ENCODE results near the gene TSC1. TPM values are rescaled to one million over a fixed set of nuclear protein-coding genes. Genes with fewer than 3 reads are reported as not detected.

Gene TSC1
- total RNA-seq, 2 donors from 2014 or later = 27.7 to 82.2 TPM

DNA sequence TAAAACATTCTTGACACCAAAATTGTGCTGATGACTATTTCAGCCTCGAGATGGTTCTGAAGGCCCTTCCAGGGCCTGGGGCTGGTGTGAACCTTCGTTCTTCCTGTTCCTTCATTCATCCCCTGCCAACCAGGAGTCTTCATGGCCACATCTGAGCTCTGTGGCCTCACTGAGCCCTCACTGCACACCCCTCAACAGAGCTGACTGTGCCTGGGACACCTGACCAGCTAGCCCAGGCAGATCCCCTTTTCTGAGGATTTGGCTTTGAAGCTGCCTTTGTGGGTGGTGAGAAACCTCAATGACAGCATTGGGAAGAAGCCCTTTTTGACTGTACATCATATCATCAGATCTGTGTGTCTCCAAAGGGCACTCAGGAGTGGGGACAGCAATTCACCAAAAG lies 80.1 kb downstream of the TSC1 start:
- Histone ChIP-seq H3K9me3 (no peaks in the 10 kb centered on the region), H3K4me1 (replicated peaks) (peaks cover 6% of the 10 kb centered on the region), H3K4me3 (no peak overlapping the region), H3K27me3 (replicated peaks; ENCODE audit: insufficient read depth) (no peaks in the 10 kb centered on the region), H3K36me3 (no peaks in the 10 kb centered on the region), H3K27ac (no peak overlapping the region)
- DNase-seq (ENCODE audit: low spot score) = no peak
- 79% methylated on average over 2 of the region's 2 CpGs for WGBS
- no peak for TF ChIP-seq POLR2AphosphoS5 (IDR thresholded peaks at IDR 0.05)
- TF ChIP-seq, protein P1, sequence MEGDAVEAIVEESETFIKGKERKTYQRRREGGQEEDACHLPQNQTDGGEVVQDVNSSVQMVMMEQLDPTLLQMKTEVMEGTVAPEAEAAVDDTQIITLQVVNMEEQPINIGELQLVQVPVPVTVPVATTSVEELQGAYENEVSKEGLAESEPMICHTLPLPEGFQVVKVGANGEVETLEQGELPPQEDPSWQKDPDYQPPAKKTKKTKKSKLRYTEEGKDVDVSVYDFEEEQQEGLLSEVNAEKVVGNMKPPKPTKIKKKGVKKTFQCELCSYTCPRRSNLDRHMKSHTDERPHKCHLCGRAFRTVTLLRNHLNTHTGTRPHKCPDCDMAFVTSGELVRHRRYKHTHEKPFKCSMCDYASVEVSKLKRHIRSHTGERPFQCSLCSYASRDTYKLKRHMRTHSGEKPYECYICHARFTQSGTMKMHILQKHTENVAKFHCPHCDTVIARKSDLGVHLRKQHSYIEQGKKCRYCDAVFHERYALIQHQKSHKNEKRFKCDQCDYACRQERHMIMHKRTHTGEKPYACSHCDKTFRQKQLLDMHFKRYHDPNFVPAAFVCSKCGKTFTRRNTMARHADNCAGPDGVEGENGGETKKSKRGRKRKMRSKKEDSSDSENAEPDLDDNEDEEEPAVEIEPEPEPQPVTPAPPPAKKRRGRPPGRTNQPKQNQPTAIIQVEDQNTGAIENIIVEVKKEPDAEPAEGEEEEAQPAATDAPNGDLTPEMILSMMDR (IDR thresholded peaks at IDR 0.05) = no peak
- TF ChIP-seq POLR2A (IDR thresholded peaks at IDR 0.05) = no peak
- intact Hi-C loops (cut with DNase I) = no loop called here

DNA sequence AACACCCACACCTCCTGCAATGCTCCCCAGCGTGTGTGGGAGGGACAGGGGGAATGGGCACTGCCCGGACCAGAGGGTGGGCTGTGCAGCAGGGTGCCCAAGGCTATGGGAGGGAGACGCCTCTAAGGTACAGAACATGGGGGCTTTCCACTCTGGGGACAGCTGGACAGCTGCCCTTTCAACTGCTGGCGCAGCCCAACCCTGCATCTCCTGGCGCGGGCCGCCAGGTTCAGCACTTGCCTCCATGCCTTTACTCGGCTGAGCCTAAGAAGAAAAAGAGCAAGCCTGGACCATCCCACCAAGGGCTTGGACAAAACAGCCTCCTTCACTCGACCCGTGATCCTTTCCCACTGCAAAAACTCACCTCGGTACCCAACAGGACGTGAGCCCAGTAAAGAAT lies 81.3 kb downstream of the TSC1 start:
- H3K4me3 ChIP-seq = no peak overlapping the region
- no peak for DNase-seq (ENCODE audit: low spot score)
- intact Hi-C loops (cut with DNase I) = no loop called here
- no peaks in the 10 kb centered on the region for H3K9me3 ChIP-seq
- peaks cover 6% of the 10 kb centered on the region for H3K4me1 ChIP-seq (replicated peaks)
- TF ChIP-seq POLR2AphosphoS5 (IDR thresholded peaks at IDR 0.05) = no peak
- TF ChIP-seq, protein P1 (IDR thresholded peaks at IDR 0.05) = no peak
- no peak for TF ChIP-seq POLR2A (IDR thresholded peaks at IDR 0.05)
- no peaks in the 10 kb centered on the region for H3K27me3 ChIP-seq (replicated peaks; ENCODE audit: insufficient read depth)
- no peaks in the 10 kb centered on the region for H3K36me3 ChIP-seq
- H3K27ac ChIP-seq = no peak overlapping the region
- WGBS = 87% methylated on average over 12 of the region's 12 CpGs

DNA sequence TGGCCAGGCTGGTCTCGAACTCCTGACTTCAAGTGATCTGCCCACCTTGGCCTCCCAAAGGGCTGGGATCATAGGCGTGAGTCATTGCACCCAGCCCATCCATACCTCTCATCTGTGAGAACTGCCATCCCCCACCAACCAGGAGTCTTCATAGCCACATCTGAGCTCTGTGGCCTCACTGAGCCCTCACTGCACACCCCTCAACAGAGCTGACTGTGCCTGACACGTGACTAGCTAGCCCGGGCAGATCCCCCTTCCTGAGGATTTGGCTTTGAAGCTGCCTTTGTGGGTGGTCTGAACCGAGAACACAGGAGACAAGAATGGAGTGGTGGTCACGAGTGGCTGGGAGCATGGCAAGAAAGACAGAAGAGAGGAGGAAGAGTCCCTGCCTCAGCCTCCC lies 81.9 kb downstream of the TSC1 start:
- 71% methylated on average over 6 of the region's 6 CpGs for WGBS
- intact Hi-C loops (cut with DNase I) = no loop called here

DNA sequence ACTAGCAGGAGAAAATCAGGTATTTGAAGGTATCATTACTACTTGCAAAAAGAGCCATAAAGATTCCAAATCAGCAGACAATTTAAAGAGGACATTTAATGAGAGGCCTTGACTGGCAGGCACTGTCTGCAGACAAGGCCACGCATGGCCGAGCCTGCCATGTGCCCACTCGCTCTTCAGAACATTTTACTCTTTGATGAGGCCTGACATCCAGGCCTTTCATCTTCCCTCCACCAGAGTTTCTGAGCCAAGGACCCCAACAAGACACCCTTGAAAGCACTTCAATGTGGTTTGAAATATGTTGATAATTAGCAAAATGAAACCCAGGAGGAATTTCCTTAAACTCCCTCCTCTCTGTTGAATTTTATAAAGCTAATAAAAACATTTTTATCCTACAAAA lies 82.8 kb downstream of the TSC1 start:
- intact Hi-C loops (cut with DNase I) = no loop called here
- 87% methylated on average over 3 of the region's 3 CpGs for WGBS
- H3K9me3 ChIP-seq = no peaks in the 10 kb centered on the region
- H3K4me1 ChIP-seq (replicated peaks) = peaks cover 13% of the 10 kb centered on the region
- TF ChIP-seq POLR2AphosphoS5 (IDR thresholded peaks at IDR 0.05) (no peak), POLR2A (IDR thresholded peaks at IDR 0.05) (no peak)
- TF ChIP-seq, protein P1 (IDR thresholded peaks at IDR 0.05) = no peak
- H3K27ac ChIP-seq = no peak overlapping the region
- H3K36me3 ChIP-seq = no peaks in the 10 kb centered on the region
- H3K4me3 ChIP-seq = no peak overlapping the region
- no peak for DNase-seq (ENCODE audit: low spot score)
- no peaks in the 10 kb centered on the region for H3K27me3 ChIP-seq (replicated peaks; ENCODE audit: insufficient read depth)

More for the DNA sequence above, 81.9 kb downstream of the TSC1 start:
- Histone ChIP-seq H3K36me3 (no peaks in the 10 kb centered on the region), H3K27me3 (replicated peaks; ENCODE audit: insufficient read depth) (no peaks in the 10 kb centered on the region), H3K4me1 (replicated peaks) (peaks cover 8% of the 10 kb centered on the region), H3K9me3 (no peaks in the 10 kb centered on the region), H3K4me3 (no peak overlapping the region), H3K27ac (no peak overlapping the region)
- TF ChIP-seq POLR2AphosphoS5 (IDR thresholded peaks at IDR 0.05) (no peak), POLR2A (IDR thresholded peaks at IDR 0.05) (no peak)
- TF ChIP-seq, protein P1 (IDR thresholded peaks at IDR 0.05) = no peak
- DNase-seq (ENCODE audit: low spot score) = no peak

DNA sequence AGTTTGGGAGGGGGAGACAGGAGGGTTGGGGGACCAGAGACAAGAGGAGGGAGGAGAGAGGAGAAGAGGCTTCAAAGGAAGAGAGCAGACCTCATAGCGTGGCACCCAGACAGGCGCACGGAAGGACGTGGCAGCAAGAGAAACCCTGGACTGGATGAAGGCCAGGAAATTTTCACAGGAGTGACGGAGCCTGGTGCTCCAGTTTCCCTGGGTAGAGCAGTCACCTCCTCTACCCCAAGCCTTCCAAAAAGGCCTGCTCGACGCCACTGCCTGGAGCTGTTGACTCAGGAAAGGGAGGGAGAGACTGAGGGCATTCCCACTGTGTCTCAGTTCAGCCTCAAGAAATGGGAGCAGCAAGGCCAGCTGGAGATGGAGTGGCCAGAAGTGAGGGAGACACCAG lies 85.7 kb downstream of the TSC1 start:
- WGBS = 30% methylated on average over 7 of the region's 7 CpGs

More for the DNA sequence above, 85.7 kb downstream of the TSC1 start:
- no peaks in the 10 kb centered on the region for H3K27me3 ChIP-seq (replicated peaks; ENCODE audit: insufficient read depth)
- peaks cover 8% of the 10 kb centered on the region for H3K4me1 ChIP-seq (replicated peaks)
- TF ChIP-seq, protein P1 (IDR thresholded peaks at IDR 0.05) = no peak
- no peak for TF ChIP-seq POLR2AphosphoS5 (IDR thresholded peaks at IDR 0.05)
- no peak for TF ChIP-seq POLR2A (IDR thresholded peaks at IDR 0.05)
- no peak overlapping the region for H3K27ac ChIP-seq
- H3K36me3 ChIP-seq = no peaks in the 10 kb centered on the region
- intact Hi-C loops (cut with DNase I) = no loop called here
- DNase-seq (ENCODE audit: low spot score) = no peak
- H3K4me3 ChIP-seq = no peak overlapping the region
- no peaks in the 10 kb centered on the region for H3K9me3 ChIP-seq

Data from prostate gland (tissue), 2 donors.